Gastrocnemius medialis (tissue), 4 donors: Measurements from ENCODE around the gene LRRC28. TPM values are rescaled to one million over a fixed set of nuclear protein-coding genes. Genes with fewer than 3 reads are reported as not detected.

ENCODE experiments used
- ATAC-seq, 2 donors: fragments of 150-250 bp; one replicate each; pipeline ENCODE4 v1.9.1; 2016
- DNase-seq, 2 donors: peaks; one replicate each; pipeline ENCODE4 v3.0.0-alpha.2; 2019
- H3K27ac ChIP-seq, 4 donors: fragments of 200-600 bp; sonication (generic); 1 replicate in 1 of 4; 2 replicates in 3 of 4; pipeline ENCODE4 v1.5.1; 2016 to 2018; ENCODE audit warnings: mild to moderate bottlenecking in 2 of 4, moderate library complexity in 1 of 4
- H3K27me3 ChIP-seq, 3 donors: fragments of 200-600 bp; sonication (generic) in 2 of 3; 1 replicate in 1 of 3; 2 replicates in 2 of 3; pipeline versions ENCODE4 v1.5.1 to v1.6.0; 2016 to 2019; ENCODE audit warnings: mild to moderate bottlenecking in 1 of 3, moderate library complexity in 1 of 3
- H3K36me3 ChIP-seq, 2 donors: fragments of 200-600 bp; sonication (generic) in 1 of 2; one replicate each; pipeline ENCODE4 v1.5.1; 2017 to 2018
- H3K4me1 ChIP-seq, 2 donors: fragments of 200-600 bp; sonication (generic) in 1 of 2; one replicate each; pipeline ENCODE4 v1.5.1; 2016 to 2017; ENCODE audit warnings: mild to moderate bottlenecking in 2 of 2
- H3K4me3 ChIP-seq, 4 donors: fragments of 200-600 bp; sonication (generic) in 3 of 4; 1 replicate in 1 of 4; 2 replicates in 3 of 4; pipeline ENCODE4 v1.5.1; 2016 to 2019; ENCODE audit warnings: mild to moderate bottlenecking in 2 of 4
- H3K9me3 ChIP-seq, 3 donors: fragments of 200-600 bp; sonication (generic) in 2 of 3; 1 replicate in 1 of 3; 2 replicates in 2 of 3; pipeline ENCODE4 v1.5.1; 2016 to 2019
- POLR2A ChIP-seq, 2 donors: fragments of 450-650 bp; IDR thresholded peaks; one replicate each; pipeline ENCODE4 v1.6.1; 2017; ENCODE audit warnings: antibody characterized with exemption in 2 of 2, mild to moderate bottlenecking in 2 of 2, moderate library complexity in 2 of 2
- in situ Hi-C, 4 donors: fragments of 200-750 bp; cut with MboI; loops; one replicate each; pipeline versions ENCODE4 v1.15.0 to v1.8.0; 2017; ENCODE audit warnings: low sequenced_read_pairs in 4 of 4
- intact Hi-C: fragments of 100-400 bp; cut with DNase I; formaldehyde crosslinking; loops from one replicate; pipeline ENCODE4 v1.15.1; 2023; ENCODE audit warnings: low total_unique reads
- total RNA-seq, 4 donors: library from RNA; depleted of rRNA; stranded (reverse); fragments of >200 nt; gene quantifications; one replicate each; pipeline versions ENCODE4 v1.1.0 to v1.2.3, GENCODE V29; 2016
- TF ChIP-seq, protein P1 (sequence below), 5 experiments: fragments of 450-650 bp in 3 of 5; fragments of 200-600 bp in 2 of 5; sonication (generic) in 2 of 5; IDR thresholded peaks in 4 of 5; conservative IDR thresholded peaks in 1 of 5; 1 replicate in 4 of 5; 2 replicates in 1 of 5; pipeline ENCODE4 v1.5.1; 2016 to 2019; ENCODE audit warnings: antibody characterized with exemption in 5 of 5, mild to moderate bottlenecking in 3 of 5, moderate library complexity in 3 of 5

Gene LRRC28
- total RNA-seq, 4 donors from 2014 or later: 22.0 to 48.5 (median 36.9) TPM

DNA sequence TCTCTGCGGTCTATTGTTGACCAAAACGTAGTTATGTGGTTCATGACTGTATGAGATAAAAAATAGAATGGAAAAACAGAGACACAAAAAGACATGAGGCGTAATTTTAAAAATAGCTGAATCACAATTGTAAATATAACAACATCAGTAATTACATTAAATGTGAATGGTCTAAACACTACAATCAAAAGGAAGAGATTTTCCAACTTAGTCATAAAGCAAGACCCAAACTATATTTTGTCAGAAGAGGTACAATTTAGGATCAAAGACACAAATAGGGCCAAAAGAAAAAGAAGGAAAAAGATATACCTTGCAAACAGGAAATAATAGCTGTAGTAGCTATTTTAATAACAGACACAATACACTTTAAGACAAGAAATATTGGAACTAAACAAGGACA lies 61.5 kb downstream of the LRRC28 start:
- H3K9me3 ChIP-seq: peaks cover 0 to 6% (median 4%) of the 10 kb centered on the region in 3 donors
- no peak overlapping the region for H3K4me3 ChIP-seq
- DNase-seq (no peak), ATAC-seq (no peak)
- H3K27me3 ChIP-seq: no peaks in the 10 kb centered on the region
- in situ Hi-C loops (no loop called here), intact Hi-C loops (no loop called here)
- peaks cover under 1 to 8% of the 10 kb centered on the region in 2 donors for H3K4me1 ChIP-seq
- peaks cover 0 to 4% of the 10 kb centered on the region in 2 donors for H3K36me3 ChIP-seq
- no peak for TF ChIP-seq POLR2A (IDR thresholded peaks at IDR 0.05)
- TF ChIP-seq, protein P1, sequence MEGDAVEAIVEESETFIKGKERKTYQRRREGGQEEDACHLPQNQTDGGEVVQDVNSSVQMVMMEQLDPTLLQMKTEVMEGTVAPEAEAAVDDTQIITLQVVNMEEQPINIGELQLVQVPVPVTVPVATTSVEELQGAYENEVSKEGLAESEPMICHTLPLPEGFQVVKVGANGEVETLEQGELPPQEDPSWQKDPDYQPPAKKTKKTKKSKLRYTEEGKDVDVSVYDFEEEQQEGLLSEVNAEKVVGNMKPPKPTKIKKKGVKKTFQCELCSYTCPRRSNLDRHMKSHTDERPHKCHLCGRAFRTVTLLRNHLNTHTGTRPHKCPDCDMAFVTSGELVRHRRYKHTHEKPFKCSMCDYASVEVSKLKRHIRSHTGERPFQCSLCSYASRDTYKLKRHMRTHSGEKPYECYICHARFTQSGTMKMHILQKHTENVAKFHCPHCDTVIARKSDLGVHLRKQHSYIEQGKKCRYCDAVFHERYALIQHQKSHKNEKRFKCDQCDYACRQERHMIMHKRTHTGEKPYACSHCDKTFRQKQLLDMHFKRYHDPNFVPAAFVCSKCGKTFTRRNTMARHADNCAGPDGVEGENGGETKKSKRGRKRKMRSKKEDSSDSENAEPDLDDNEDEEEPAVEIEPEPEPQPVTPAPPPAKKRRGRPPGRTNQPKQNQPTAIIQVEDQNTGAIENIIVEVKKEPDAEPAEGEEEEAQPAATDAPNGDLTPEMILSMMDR (IDR thresholded peaks at IDR 0.05 in 4 of 5, conservative IDR thresholded peaks at IDR 0.05 in 1 of 5): no peak
- H3K27ac ChIP-seq: no peak overlapping the region

DNA sequence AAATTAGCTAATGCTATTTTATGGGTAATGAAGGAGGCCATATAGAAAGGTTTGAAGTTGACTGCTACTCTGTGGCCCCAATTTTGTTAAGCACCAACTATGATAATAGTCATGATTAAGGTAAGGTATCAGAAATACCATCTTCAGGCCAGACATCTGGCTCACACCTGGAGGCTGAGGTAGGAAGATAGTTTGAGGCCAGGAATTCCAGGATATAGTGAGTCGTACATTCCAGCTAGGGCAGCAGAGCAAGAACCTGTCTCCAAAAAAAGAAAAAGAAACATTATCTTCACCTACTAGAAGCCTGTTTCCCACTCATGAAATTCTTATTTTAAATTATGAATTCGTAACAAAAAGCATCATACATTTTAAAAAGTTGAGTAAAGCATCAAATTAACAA lies 64.4 kb downstream of the LRRC28 start:
- Histone ChIP-seq H3K36me3 (peaks cover 0 to 4% of the 10 kb centered on the region in 2 donors), H3K27ac (no peak overlapping the region), H3K27me3 (no peaks in the 10 kb centered on the region), H3K9me3 (peaks cover 0 to 6% (median 4%) of the 10 kb centered on the region in 3 donors), H3K4me1 (peaks cover 6% of the 10 kb centered on the region in 2 donors), H3K4me3 (no peak overlapping the region)
- ATAC-seq: no peak
- in situ Hi-C loops: no loop called here
- TF ChIP-seq, protein P1 (IDR thresholded peaks at IDR 0.05 in 4 of 5, conservative IDR thresholded peaks at IDR 0.05 in 1 of 5): no peak
- TF ChIP-seq POLR2A (IDR thresholded peaks at IDR 0.05): no peak
- intact Hi-C loops: no loop called here
- no peak for DNase-seq

DNA sequence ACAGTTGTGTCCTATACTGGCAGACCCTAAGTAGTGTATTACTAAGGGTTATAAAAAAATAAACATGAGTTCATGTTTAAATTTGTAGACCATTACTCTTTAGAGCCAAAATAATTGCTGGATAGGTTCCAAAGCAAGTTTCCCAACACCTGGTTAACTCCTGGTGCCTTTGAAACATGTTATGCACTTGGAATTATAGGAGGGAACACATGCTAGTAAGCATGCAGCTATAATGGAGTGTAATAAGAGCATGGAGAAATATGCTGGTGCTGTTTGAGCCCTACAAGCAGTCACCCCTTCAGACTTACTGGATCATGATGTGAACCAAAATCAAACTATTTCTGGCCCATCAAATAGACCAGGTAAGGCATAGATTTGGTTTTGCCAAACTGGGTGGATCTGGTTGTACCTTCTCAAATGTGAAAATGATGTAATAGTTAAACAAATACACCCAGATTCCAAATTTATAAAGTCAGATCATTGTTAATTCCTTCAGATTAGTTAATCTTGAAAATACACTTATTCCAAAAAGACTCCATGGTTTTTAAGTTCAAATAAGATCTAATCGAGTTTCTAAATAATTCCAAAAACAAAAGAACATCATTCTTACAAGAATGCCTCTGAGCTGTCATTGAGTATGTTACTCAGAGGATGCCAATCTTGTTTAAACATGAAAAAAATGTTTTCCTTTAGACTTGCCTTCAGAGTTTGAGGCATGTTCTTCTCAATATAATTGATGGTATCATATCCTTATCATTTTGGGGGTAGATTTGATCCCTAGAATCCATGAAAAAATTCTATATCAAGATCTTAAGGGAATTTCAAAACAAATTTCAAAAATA lies 69.3 kb downstream of the LRRC28 start:
- in situ Hi-C loops (no loop called here), intact Hi-C loops (no loop called here)
- H3K36me3 ChIP-seq: no peaks in the 10 kb centered on the region
- no peaks in the 10 kb centered on the region for H3K9me3 ChIP-seq
- H3K27me3 ChIP-seq: no peaks in the 10 kb centered on the region
- DNase-seq (no peak), ATAC-seq (peak; percentile 30 to 31)
- H3K4me3 ChIP-seq: no peak overlapping the region
- H3K4me1 ChIP-seq: peaks cover 32 to 33% of the 10 kb centered on the region in 2 donors
- TF ChIP-seq POLR2A (IDR thresholded peaks at IDR 0.05): no peak
- TF ChIP-seq, protein P1 (IDR thresholded peaks at IDR 0.05 in 4 of 5, conservative IDR thresholded peaks at IDR 0.05 in 1 of 5): no peak
- H3K27ac ChIP-seq: peak overlapping the region; percentile 31 to 83 (median 49)

DNA sequence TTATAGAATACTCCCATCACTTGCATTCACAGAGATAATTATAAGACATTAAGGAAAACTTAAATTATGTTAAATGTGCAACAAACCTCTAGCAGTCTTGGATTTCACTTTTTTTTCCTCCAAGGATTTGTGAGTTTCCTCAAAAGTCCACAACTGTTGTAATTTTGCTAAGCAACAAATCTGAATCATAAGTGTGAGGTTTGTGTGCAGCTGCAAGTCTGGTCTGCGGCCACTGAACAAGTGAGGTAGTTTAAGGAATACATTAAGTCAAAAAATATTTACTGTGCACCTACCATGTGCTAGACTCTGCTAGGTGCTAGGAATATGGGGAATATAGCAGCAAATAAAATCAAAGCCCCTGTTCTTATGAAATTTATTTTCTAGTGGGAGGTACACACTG lies 70.2 kb downstream of the LRRC28 start:
- H3K4me1 ChIP-seq: peaks cover 36 to 37% of the 10 kb centered on the region in 2 donors
- no peak for TF ChIP-seq POLR2A (IDR thresholded peaks at IDR 0.05)
- TF ChIP-seq, protein P1 (IDR thresholded peaks at IDR 0.05 in 4 of 5, conservative IDR thresholded peaks at IDR 0.05 in 1 of 5): no peak
- H3K36me3 ChIP-seq: no peaks in the 10 kb centered on the region
- intact Hi-C loops (no loop called here), in situ Hi-C loops (no loop called here)
- no peaks in the 10 kb centered on the region for H3K27me3 ChIP-seq
- H3K4me3 ChIP-seq: no peak overlapping the region
- peak overlapping the region in 2 of 4 donors; percentile 76 to 83 for H3K27ac ChIP-seq
- ATAC-seq (no peak), DNase-seq (no peak)
- H3K9me3 ChIP-seq: no peaks in the 10 kb centered on the region
